ENCODE measurements around the gene MYL7. TPM values are rescaled to one million over a fixed set of nuclear protein-coding genes. Genes with fewer than 3 reads are reported as not detected.

The MYL7 gene
- total and polyA plus RNA-seq, 2 of the 13 experiments (the other 11 are each of a cell fraction or from before 2014, with no cell fraction given): 1.8 TPM; not detected in 1

DNA sequence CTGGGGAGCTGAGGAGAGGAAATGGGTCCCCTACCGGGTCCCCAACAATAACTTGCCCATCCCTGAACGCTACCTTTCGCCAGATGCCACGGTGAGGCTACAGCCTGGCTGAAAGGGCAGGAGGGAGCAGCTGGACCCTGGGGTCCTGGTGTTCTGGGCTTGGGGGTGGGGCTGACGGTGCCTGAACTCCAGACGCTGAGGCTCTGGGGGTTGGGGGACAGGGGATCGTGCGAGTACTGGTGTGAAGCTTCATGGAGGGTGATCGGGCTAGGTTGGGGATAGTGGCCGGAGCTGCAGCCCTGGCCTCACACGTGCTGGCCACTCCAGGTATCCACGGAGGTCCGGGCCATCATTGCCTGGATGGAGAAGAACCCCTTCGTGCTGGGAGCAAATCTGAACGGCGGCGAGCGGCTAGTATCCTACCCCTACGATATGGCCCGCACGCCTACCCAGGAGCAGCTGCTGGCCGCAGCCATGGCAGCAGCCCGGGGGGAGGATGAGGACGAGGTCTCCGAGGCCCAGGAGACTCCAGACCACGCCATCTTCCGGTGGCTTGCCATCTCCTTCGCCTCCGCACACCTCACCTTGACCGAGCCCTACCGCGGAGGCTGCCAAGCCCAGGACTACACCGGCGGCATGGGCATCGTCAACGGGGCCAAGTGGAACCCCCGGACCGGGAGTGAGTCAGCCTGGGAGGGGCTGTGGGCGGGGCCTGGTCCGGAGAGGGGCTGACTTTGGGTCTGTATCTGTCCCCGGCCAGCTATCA is 28.7 kb downstream of the MYL7 start:
- BruUV-seq (replicated peaks): no TSS peak
- POLR2A ChIA-PET: no interaction called here
- whole genome bisulfite sequencing (ENCODE audit: low lambda C conversion rate): 64% methylated on average over 20 of the region's 41 CpGs

More for the DNA sequence above, 28.7 kb downstream of the MYL7 start:
- Histone ChIP-seq H4K20me1 (ENCODE audit: insufficient read depth, low read length) (no peaks in the 10 kb centered on the region), H3K4me2 (ENCODE audit: low read depth, low read length) (no peak overlapping the region), H3K9ac (ENCODE audit: insufficient read depth, low read depth, low read length) (no peak overlapping the region), H3K27ac (ENCODE audit: extremely low read length, insufficient read depth, low read length) (no peak overlapping the region), H3K79me2 (ENCODE audit: insufficient read depth, low read length) (no peaks in the 10 kb centered on the region), H3K36me3 (replicated peaks in 1 of 2; ENCODE audit: control insufficient read depth in 1 of 2, insufficient read depth in 2 of 2, low read length in 2 of 2) (peaks cover 10 to 19% of the 10 kb centered on the region in 2 experiments; a peak in 4 of 5 replicates), H3K27me3 (ENCODE audit: control insufficient read depth in 1 of 2, insufficient read depth in 2 of 2, low read length in 2 of 2) (peaks cover 3 to 15% of the 10 kb centered on the region in 2 experiments; a peak in 3 of 5 replicates), H3K4me3 (replicated peaks in 1 of 3; ENCODE audit: insufficient read depth in 1 of 3, low read depth in 2 of 3, low read length in 3 of 3) (no peak overlapping the region), H2AFZ (ENCODE audit: low read length) (no peak overlapping the region), H3K9me3 (ENCODE audit: low read length) (no peaks in the 10 kb centered on the region), H3K4me1 (ENCODE audit: insufficient read depth, low read length) (no peaks in the 10 kb centered on the region)
- intact Hi-C loops (cut with micrococcal nuclease; ENCODE audit: unreplicated experiment) (no loop called here), in situ Hi-C loops (cut with HindIII; ENCODE audit: extremely low pct_ligation_motif_present, low pct_unique_long_range_greater_than_20kb) (no loop called here)
- DNase-seq (ENCODE audit: low spot score) (no peak), FAIRE-seq (no peak), ATAC-seq (no peak)
- CTCF ChIA-PET (ENCODE audit: low intra/inter-chr PET ratio, low total read pairs): no interaction called here
- peak; percentile 70 for TF ChIP-seq AGO1 (IDR thresholded peaks at IDR 0.05; ENCODE audit: low read depth, low read length, poor library complexity, severe bottlenecking)
- TF ChIP-seq, protein P1, sequence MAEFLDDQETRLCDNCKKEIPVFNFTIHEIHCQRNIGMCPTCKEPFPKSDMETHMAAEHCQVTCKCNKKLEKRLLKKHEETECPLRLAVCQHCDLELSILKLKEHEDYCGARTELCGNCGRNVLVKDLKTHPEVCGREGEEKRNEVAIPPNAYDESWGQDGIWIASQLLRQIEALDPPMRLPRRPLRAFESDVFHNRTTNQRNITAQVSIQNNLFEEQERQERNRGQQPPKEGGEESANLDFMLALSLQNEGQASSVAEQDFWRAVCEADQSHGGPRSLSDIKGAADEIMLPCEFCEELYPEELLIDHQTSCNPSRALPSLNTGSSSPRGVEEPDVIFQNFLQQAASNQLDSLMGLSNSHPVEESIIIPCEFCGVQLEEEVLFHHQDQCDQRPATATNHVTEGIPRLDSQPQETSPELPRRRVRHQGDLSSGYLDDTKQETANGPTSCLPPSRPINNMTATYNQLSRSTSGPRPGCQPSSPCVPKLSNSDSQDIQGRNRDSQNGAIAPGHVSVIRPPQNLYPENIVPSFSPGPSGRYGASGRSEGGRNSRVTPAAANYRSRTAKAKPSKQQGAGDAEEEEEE (CRISPR knock-in tag; IDR thresholded peaks at IDR 0.05; ENCODE audit: borderline replicate concordance): no peak
- no peak for TF ChIP-seq SRY (CRISPR knock-in tag; IDR thresholded peaks at IDR 0.05)
- TF ChIP-seq ZNF335 (CRISPR knock-in tag; IDR thresholded peaks at IDR 0.05): no peak
- TF ChIP-seq, protein P2, sequence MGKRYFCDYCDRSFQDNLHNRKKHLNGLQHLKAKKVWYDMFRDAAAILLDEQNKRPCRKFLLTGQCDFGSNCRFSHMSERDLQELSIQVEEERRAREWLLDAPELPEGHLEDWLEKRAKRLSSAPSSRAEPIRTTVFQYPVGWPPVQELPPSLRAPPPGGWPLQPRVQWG (CRISPR knock-in tag; IDR thresholded peaks at IDR 0.05; ENCODE audit: borderline replicate concordance, low read depth): no peak
- 0 out of 2 replicates have a peak, but pooled peaks have one; percentile 18 for TF ChIP-seq POLR2G (IDR thresholded peaks at IDR 0.05; ENCODE audit: low read depth, low read length)
- TF ChIP-seq ZNF468 (CRISPR knock-in tag; IDR thresholded peaks at IDR 0.05): no peak
- TF ChIP-seq, protein P3, sequence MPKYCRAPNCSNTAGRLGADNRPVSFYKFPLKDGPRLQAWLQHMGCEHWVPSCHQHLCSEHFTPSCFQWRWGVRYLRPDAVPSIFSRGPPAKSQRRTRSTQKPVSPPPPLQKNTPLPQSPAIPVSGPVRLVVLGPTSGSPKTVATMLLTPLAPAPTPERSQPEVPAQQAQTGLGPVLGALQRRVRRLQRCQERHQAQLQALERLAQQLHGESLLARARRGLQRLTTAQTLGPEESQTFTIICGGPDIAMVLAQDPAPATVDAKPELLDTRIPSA (CRISPR knock-in tag; IDR thresholded peaks at IDR 0.05; ENCODE audit: borderline replicate concordance): no peak
- TF ChIP-seq NKX3-1 (CRISPR knock-in tag; IDR thresholded peaks at IDR 0.05): no peak
- TF ChIP-seq AGO2 (optimal IDR thresholded peaks at IDR 0.05; ENCODE audit: low read depth, low read length): peak; percentile 92
- TF ChIP-seq PPARG (CRISPR knock-in tag; conservative IDR thresholded peaks at IDR 0.05): no peak
- TF ChIP-seq ZNF652 (CRISPR knock-in tag; IDR thresholded peaks at IDR 0.05; ENCODE audit: borderline replicate concordance, low read depth): no peak
- no peak for TF ChIP-seq SPEN (CRISPR knock-in tag; IDR thresholded peaks at IDR 0.05; ENCODE audit: low read depth)
